Stimulated activated naive CD8-positive, alpha-beta T cell treated with anti-CD3 and anti-CD28 coated beads, Interleukin-15, amount 100 ng/mL, for 72 hours (primary cell): Measurements from ENCODE around the gene FNDC4.
A peak's percentile ranks its signal among the peaks of the same experiment; 100 is the strongest.

Experiments
- ATAC-seq: fragments of 150-1000 bp; cut with Tn5 transposase; 2 replicates; pipeline ENCODE4 v1.10.0; 2021; ENCODE audit warnings: mild to moderate bottlenecking, moderate library complexity
- DNase-seq, 2 donors: peaks; one replicate each; pipeline ENCODE4 v3.0.0; 2021 to 2022
- H3K27ac Mint-ChIP-seq, 2 donors: one replicate each; pipeline ENCODE4 v1.8.0; 2022; ENCODE audit warnings: mild to moderate bottlenecking in 2 of 2, mixed read lengths in 2 of 2, moderate library complexity in 2 of 2
- H3K27me3 Mint-ChIP-seq: one replicate; pipeline ENCODE4 v1.8.0; 2022; ENCODE audit warnings: mixed read lengths
- H3K4me1 Mint-ChIP-seq: one replicate; pipeline ENCODE4 v1.8.0; 2022; ENCODE audit warnings: mild to moderate bottlenecking, mixed read lengths
- H3K4me3 Mint-ChIP-seq, 2 donors: one replicate each; pipeline ENCODE4 v1.8.0; 2022; ENCODE audit warnings: mild to moderate bottlenecking in 2 of 2, mixed read lengths in 2 of 2, moderate library complexity in 1 of 2
- H3K9me3 Mint-ChIP-seq, 2 donors: one replicate each; pipeline ENCODE4 v1.8.0; 2022; ENCODE audit warnings: mixed read lengths in 2 of 2

FNDC4 gene

GRCh38 chr2:27448381-27448780 lies 46.6 kb downstream of the FNDC4 start:
- Mint-ChIP-seq H3K27ac (peak overlapping the region; percentile 44 to 50), H3K27me3 (no peaks in the 10 kb centered on the region), H3K4me3 (no peak overlapping the region), H3K9me3 (no peaks in the 10 kb centered on the region), H3K4me1 (peaks cover 8% of the 10 kb centered on the region)
- DNase-seq (no peak), ATAC-seq (no peak)

DNA sequence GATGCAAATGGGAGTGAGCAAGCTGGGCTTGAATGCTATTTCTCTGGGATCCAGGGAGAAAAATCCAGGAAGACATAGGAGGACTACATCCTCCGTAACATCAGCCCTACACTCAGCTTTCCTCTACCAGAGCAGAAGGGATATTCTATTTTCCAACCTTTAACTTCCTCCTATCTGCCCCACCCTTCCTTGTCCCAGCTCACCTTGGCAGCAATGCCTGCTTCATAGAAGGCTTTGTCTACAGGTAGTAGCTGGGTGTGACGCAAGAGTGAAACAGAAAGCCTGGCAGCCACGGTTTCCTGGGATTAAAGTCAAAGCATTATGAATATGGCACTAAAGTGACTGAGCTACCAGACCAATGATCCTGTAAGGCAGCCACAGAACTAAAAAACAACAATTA lies 48.9 kb downstream of the FNDC4 start:
- ATAC-seq (peak; percentile 61), DNase-seq (peak in 1 of 2 donors; percentile 37)
- no peaks in the 10 kb centered on the region for H3K27me3 Mint-ChIP-seq
- H3K4me1 Mint-ChIP-seq, result peaks cover 8% of the 10 kb centered on the region
- H3K4me3 Mint-ChIP-seq, result no peak overlapping the region
- no peak overlapping the region for H3K27ac Mint-ChIP-seq
- no peaks in the 10 kb centered on the region for H3K9me3 Mint-ChIP-seq

GRCh38 chr2:27445615-27446014 lies 49.4 kb downstream of the FNDC4 start:
- Mint-ChIP-seq H3K27ac (no peak overlapping the region), H3K27me3 (no peaks in the 10 kb centered on the region), H3K4me1 (peaks cover 8% of the 10 kb centered on the region), H3K9me3 (no peaks in the 10 kb centered on the region), H3K4me3 (no peak overlapping the region)
- no peak for DNase-seq
- ATAC-seq, result no peak

DNA sequence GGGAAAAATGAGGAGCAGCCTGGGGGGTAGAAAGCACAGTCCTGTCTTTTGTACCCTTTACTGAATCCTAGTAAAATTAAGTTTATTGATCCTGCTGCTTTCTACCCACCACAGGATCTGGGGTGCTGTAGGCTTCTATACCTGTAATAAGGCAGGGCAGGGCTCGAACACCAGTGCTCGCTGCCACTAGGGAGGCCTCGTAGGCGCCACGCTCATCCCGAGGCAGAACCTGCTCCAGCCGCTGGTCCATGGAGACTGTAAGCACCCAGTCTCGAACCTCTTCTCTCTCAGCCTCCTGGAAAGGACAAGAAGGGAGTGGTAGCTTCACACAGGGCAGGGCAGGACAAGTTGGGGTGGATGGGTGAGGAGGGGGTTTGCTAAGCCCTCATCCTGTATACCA lies 49.8 kb downstream of the FNDC4 start:
- Mint-ChIP-seq H3K4me3 (no peak overlapping the region), H3K9me3 (no peaks in the 10 kb centered on the region), H3K27ac (no peak overlapping the region), H3K4me1 (peaks cover 8% of the 10 kb centered on the region), H3K27me3 (no peaks in the 10 kb centered on the region)
- no peak for ATAC-seq
- no peak for DNase-seq

DNA sequence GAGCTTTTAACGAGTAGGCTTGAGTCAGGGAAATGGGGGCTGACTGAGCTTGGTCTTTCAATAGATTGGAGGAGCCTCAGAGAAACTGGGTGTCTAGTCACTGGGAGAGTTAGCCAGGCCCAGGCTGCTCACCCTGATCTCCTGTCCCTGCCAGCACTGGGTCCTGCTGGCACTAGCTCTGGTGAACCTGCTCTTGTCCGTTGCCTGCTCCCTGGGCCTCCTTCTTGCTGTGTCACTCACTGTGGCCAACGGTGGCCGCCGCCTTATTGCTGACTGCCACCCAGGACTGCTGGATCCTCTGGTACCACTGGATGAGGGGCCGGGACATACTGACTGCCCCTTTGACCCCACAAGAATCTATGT lies 52.1 kb downstream of the FNDC4 start:
- H3K4me3 Mint-ChIP-seq, result no peak overlapping the region
- ATAC-seq (peak; percentile 8), DNase-seq (no peak)
- no peaks in the 10 kb centered on the region for H3K27me3 Mint-ChIP-seq
- peaks cover 8% of the 10 kb centered on the region for H3K4me1 Mint-ChIP-seq
- H3K9me3 Mint-ChIP-seq, result no peaks in the 10 kb centered on the region
- H3K27ac Mint-ChIP-seq, result peak overlapping the region in 1 of 2 donors; percentile 28

- Mint-ChIP-seq H3K27ac (peak within 1 kb of the TSS; percentile 28 to 61), H3K4me1 (peaks cover 8% of the 10 kb centered on the region), H3K4me3 (no peak within 1 kb of the TSS), H3K9me3 (no peaks in the 10 kb centered on the region), H3K27me3 (no peaks in the 10 kb centered on the region)
- no peak for DNase-seq
- ATAC-seq, result peak; percentile 55
These were observed 52.8 kb downstream of the FNDC4 start, which contains the start of gene KRTCAP3 for GRCh38 chr2:27441958-27442919. TSS of gene KRTCAP3 (plus strand) at chr2:27442381. CDS start at chr2:27442413, 32 bp downstream.
